Neural cell (in vitro differentiated cells): ENCODE data around the gene PHACTR1. TPM values are rescaled to one million over a fixed set of nuclear protein-coding genes. Genes with fewer than 3 reads are reported as not detected.

Source experiments
- H2AFZ ChIP-seq: fragments of 200-600, 300-800 bp; sonication (generic), shearing (Covaris generic); 2 replicates; pipeline ENCODE4 v1.6.0; 2014; ENCODE audit warnings: low read depth, mild to moderate bottlenecking, antibody characterized with exemption, low read length, moderate library complexity
- H3F3A ChIP-seq: fragments of 200-600 bp; shearing (Covaris generic); 2 replicates; pipeline ENCODE4 v1.6.1; 2016; ENCODE audit warnings: mild to moderate bottlenecking, moderate library complexity, mixed read lengths, antibody characterized with exemption, low read length; ENCODE audit not compliant: insufficient read depth, poor library complexity, severe bottlenecking
- H3K27ac ChIP-seq: fragments of 200-600, 300-800 bp; sonication (generic), shearing (Covaris generic); 2 replicates; pipeline ENCODE4 v1.5.1; 2014; ENCODE audit warnings: mild to moderate bottlenecking, low read length, moderate library complexity
- H3K27me3 ChIP-seq: fragments of 300-800, 200-600 bp; sonication (generic), shearing (Covaris generic); 2 replicates; pipeline ENCODE4 v1.6.0; 2014; ENCODE audit warnings: mild to moderate bottlenecking, low read depth, low read length, moderate library complexity; ENCODE audit not compliant: insufficient read depth
- H3K36me3 ChIP-seq: fragments of 300-800, 200-600 bp; sonication (generic), shearing (Covaris generic); 2 replicates; pipeline ENCODE4 v1.5.1; 2014; ENCODE audit warnings: mild to moderate bottlenecking, antibody characterized with exemption, low read length, moderate library complexity; ENCODE audit not compliant: insufficient read depth
- H3K4me2 ChIP-seq: fragments of 300-800, 200-600 bp; sonication (generic), shearing (Covaris generic); 2 replicates; pipeline ENCODE4 v1.6.0; 2014; ENCODE audit warnings: mild to moderate bottlenecking, low read length
- H3K4me3 ChIP-seq: fragments of 300-800, 200-600 bp; sonication (generic), shearing (Covaris generic); 2 replicates; pipeline ENCODE4 v1.5.1; 2014; ENCODE audit warnings: mild to moderate bottlenecking, low read length, moderate library complexity
- H3K79me2 ChIP-seq: fragments of 200-600 bp; shearing (Covaris generic); replicated peaks from 2 replicates; pipeline ENCODE4 v1.6.0; 2014; ENCODE audit warnings: mild to moderate bottlenecking, low read length, moderate library complexity; ENCODE audit not compliant: insufficient read depth
- H3K9ac ChIP-seq: fragments of 300-800, 200-600 bp; sonication (generic), shearing (Covaris generic); 2 replicates; pipeline ENCODE4 v1.6.1; 2016; ENCODE audit warnings: mild to moderate bottlenecking, low read length, mixed read lengths
- H3K9me2 ChIP-seq: fragments of 200-600 bp; shearing (Covaris generic); 2 replicates; pipeline ENCODE4 v1.6.1; 2016; ENCODE audit warnings: mild to moderate bottlenecking, low read length, mixed read lengths; ENCODE audit not compliant: insufficient read depth
- H3K9me3 ChIP-seq: fragments of 200-600, 300-800 bp; sonication (generic), shearing (Covaris generic); 2 replicates; pipeline ENCODE4 v1.6.1; 2016; ENCODE audit warnings: mild to moderate bottlenecking, mixed run types, low read length, moderate library complexity, mixed read lengths
- H4K20me1 ChIP-seq: fragments of 200-600 bp; shearing (Covaris generic); 2 replicates; pipeline ENCODE4 v1.6.1; 2016; ENCODE audit warnings: mild to moderate bottlenecking, mixed run types; ENCODE audit not compliant: insufficient read depth
- CTCF ChIP-seq: fragments of 450-650 bp; IDR thresholded peaks from 2 replicates; pipeline ENCODE4 v1.5.1; 2014; ENCODE audit warnings: antibody characterized with exemption, mild to moderate bottlenecking, moderate library complexity; ENCODE audit not compliant: poor library complexity, severe bottlenecking
- EP300 ChIP-seq: fragments of 450-650 bp; conservative IDR thresholded peaks from 2 replicates; pipeline ENCODE4 v1.6.1; 2014; ENCODE audit warnings: antibody characterized with exemption, mild to moderate bottlenecking, moderate library complexity; ENCODE audit not compliant: poor library complexity, severe bottlenecking
- EZH2 ChIP-seq: fragments of 200-600, 300-800 bp; shearing (Covaris generic), sonication (generic); IDR thresholded peaks from 2 replicates; pipeline ENCODE4 v1.6.1; 2014; ENCODE audit warnings: antibody characterized with exemption, low read length, borderline replicate concordance, mild to moderate bottlenecking; ENCODE audit not compliant: insufficient read depth, poor library complexity, severe bottlenecking
- MXI1 ChIP-seq: fragments of 450-650 bp; conservative IDR thresholded peaks from 2 replicates; pipeline ENCODE4 v1.6.1; 2014; ENCODE audit warnings: antibody characterized with exemption, mild to moderate bottlenecking; ENCODE audit not compliant: poor library complexity, severe bottlenecking
- POLR2AphosphoS5 ChIP-seq: IDR thresholded peaks from 2 replicates; pipeline ENCODE4 v1.6.1; 2012
- RAD21 ChIP-seq: fragments of 450-650 bp; conservative IDR thresholded peaks from 2 replicates; pipeline ENCODE4 v1.6.1; 2014; ENCODE audit warnings: antibody characterized with exemption, mild to moderate bottlenecking, moderate library complexity
- REST ChIP-seq: IDR thresholded peaks from 2 replicates; pipeline ENCODE4 v1.6.1; 2012; ENCODE audit warnings: borderline replicate concordance
- SMC3 ChIP-seq: fragments of 450-650 bp; conservative IDR thresholded peaks from 2 replicates; pipeline ENCODE4 v1.6.1; 2014; ENCODE audit warnings: antibody characterized with exemption, mild to moderate bottlenecking, moderate library complexity; ENCODE audit not compliant: poor library complexity
- TAF1 ChIP-seq: IDR thresholded peaks from 2 replicates; pipeline ENCODE4 v1.6.1; 2012; ENCODE audit warnings: low read depth
- polyA plus RNA-seq: library from polyadenylated mRNA; depleted of rRNA; stranded (reverse); fragments of >200 nt; gene quantifications from 2 replicates; pipeline ENCODE4 v1.2.3, GENCODE V29; 2014

Gene PHACTR1
- polyA plus RNA-seq, 1 donor from 2014 or later, result 7.8 TPM

GRCh38 chr6:12851123-12851695 lies 134.6 kb downstream of the PHACTR1 start:
- Histone ChIP-seq H4K20me1 (no peaks in the 10 kb centered on the region), H3K27ac (no peak overlapping the region), H3K4me2 (no peak overlapping the region), H3K36me3 (no peaks in the 10 kb centered on the region), H3K9me3 (no peaks in the 10 kb centered on the region), H3K9me2 (no peaks in the 10 kb centered on the region), H3K27me3 (no peaks in the 10 kb centered on the region), H3F3A (no peaks in the 10 kb centered on the region), H2AFZ (no peak overlapping the region), H3K79me2 (no peaks in the 10 kb centered on the region), H3K4me3 (no peak overlapping the region), H3K9ac (no peak overlapping the region)
- TF ChIP-seq TAF1 (no peak), EP300 (no peak), MXI1 (no peak), POLR2AphosphoS5 (no peak), SMC3 (no peak), RAD21 (no peak), REST (no peak), EZH2 (no peak), CTCF (no peak)

GRCh38 chr6:12861603-12862002 lies 145.0 kb downstream of the PHACTR1 start:
- TF ChIP-seq CTCF (no peak), EZH2 (no peak), EP300 (no peak), REST (no peak), TAF1 (no peak), RAD21 (no peak), POLR2AphosphoS5 (no peak)
- no peak overlapping the region for H3K9ac ChIP-seq
- H3K9me2 ChIP-seq, result no peaks in the 10 kb centered on the region
- H3K27ac ChIP-seq, result no peak overlapping the region
- no peak overlapping the region for H2AFZ ChIP-seq
- no peaks in the 10 kb centered on the region for H3F3A ChIP-seq
- H3K27me3 ChIP-seq, result no peaks in the 10 kb centered on the region
- no peaks in the 10 kb centered on the region for H3K9me3 ChIP-seq
- no peaks in the 10 kb centered on the region for H3K79me2 ChIP-seq
- no peaks in the 10 kb centered on the region for H4K20me1 ChIP-seq
- H3K4me3 ChIP-seq, result no peak overlapping the region
- no peaks in the 10 kb centered on the region for H3K36me3 ChIP-seq
- no peak overlapping the region for H3K4me2 ChIP-seq
